ENCODE data around the gene GPATCH2.
A peak's percentile ranks its signal among the peaks of the same experiment; 100 is the strongest.

The GPATCH2 gene

GRCh38 chr1:217457016-217457415 lies 173.9 kb downstream of the GPATCH2 start:
- Histone ChIP-seq H3K27ac (no peak overlapping the region), H3K4me3 (ENCODE audit: low read depth, low read length) (no peak overlapping the region), H3K27me3 (replicated peaks) (no peaks in the 10 kb centered on the region), H3K36me3 (replicated peaks) (no peaks in the 10 kb centered on the region)
- in situ Hi-C loops (cut with HindIII; ENCODE audit: low pct_ligation_motif_present, low sequenced_read_pairs) = no loop called here
- DNase-seq = no peak
- TF ChIP-seq CTCF (IDR thresholded peaks at IDR 0.05; ENCODE audit: low read depth, low read length, missing control alignments) = no peak

- H3K27me3 ChIP-seq (replicated peaks) = no peaks in the 10 kb centered on the region
- DNase-seq = no peak
- H3K36me3 ChIP-seq (replicated peaks) = no peaks in the 10 kb centered on the region
- in situ Hi-C loops (cut with HindIII; ENCODE audit: low pct_ligation_motif_present, low sequenced_read_pairs) = no loop called here
- TF ChIP-seq CTCF (IDR thresholded peaks at IDR 0.05; ENCODE audit: low read depth, low read length, missing control alignments) = no peak
- no peak overlapping the region for H3K4me3 ChIP-seq (ENCODE audit: low read depth, low read length)
- H3K27ac ChIP-seq = no peak overlapping the region
These were observed 174.6 kb downstream of the GPATCH2 start for GRCh38 chr1:217456261-217456660.

- in situ Hi-C loops (cut with HindIII; ENCODE audit: low pct_ligation_motif_present, low sequenced_read_pairs) = no loop called here
- peak; percentile 32 for DNase-seq
- no peak overlapping the region for H3K4me3 ChIP-seq (ENCODE audit: low read depth, low read length)
- TF ChIP-seq CTCF (IDR thresholded peaks at IDR 0.05; ENCODE audit: low read depth, low read length, missing control alignments) = no peak
- no peaks in the 10 kb centered on the region for H3K36me3 ChIP-seq (replicated peaks)
- no peaks in the 10 kb centered on the region for H3K27me3 ChIP-seq (replicated peaks)
- H3K27ac ChIP-seq = no peak overlapping the region
These were observed 177.1 kb downstream of the GPATCH2 start for GRCh38 chr1:217453816-217454215.

- no peak for DNase-seq
- no peak for TF ChIP-seq CTCF (IDR thresholded peaks at IDR 0.05; ENCODE audit: low read depth, low read length, missing control alignments)
- Histone ChIP-seq H3K4me3 (ENCODE audit: low read depth, low read length) (no peak overlapping the region), H3K36me3 (replicated peaks) (no peaks in the 10 kb centered on the region), H3K27ac (no peak overlapping the region), H3K27me3 (replicated peaks) (no peaks in the 10 kb centered on the region)
- in situ Hi-C loops (cut with HindIII; ENCODE audit: low pct_ligation_motif_present, low sequenced_read_pairs) = no loop called here
These were observed 181.5 kb downstream of the GPATCH2 start for GRCh38 chr1:217449370-217449769.

GRCh38 chr1:217443845-217444244 lies 187.0 kb downstream of the GPATCH2 start:
- in situ Hi-C loops (cut with HindIII; ENCODE audit: low pct_ligation_motif_present, low sequenced_read_pairs) = no loop called here
- Histone ChIP-seq H3K27ac (no peak overlapping the region), H3K4me3 (ENCODE audit: low read depth, low read length) (no peak overlapping the region), H3K36me3 (replicated peaks) (no peaks in the 10 kb centered on the region), H3K27me3 (replicated peaks) (no peaks in the 10 kb centered on the region)
- DNase-seq = no peak
- no peak for TF ChIP-seq CTCF (IDR thresholded peaks at IDR 0.05; ENCODE audit: low read depth, low read length, missing control alignments)

- no peak for TF ChIP-seq CTCF (IDR thresholded peaks at IDR 0.05; ENCODE audit: low read depth, low read length, missing control alignments)
- no peak overlapping the region for H3K4me3 ChIP-seq (ENCODE audit: low read depth, low read length)
- H3K36me3 ChIP-seq (replicated peaks) = no peaks in the 10 kb centered on the region
- in situ Hi-C loops (cut with HindIII; ENCODE audit: low pct_ligation_motif_present, low sequenced_read_pairs) = no loop called here
- DNase-seq = no peak
- no peak overlapping the region for H3K27ac ChIP-seq
- no peaks in the 10 kb centered on the region for H3K27me3 ChIP-seq (replicated peaks)
These were observed 193.5 kb downstream of the GPATCH2 start for GRCh38 chr1:217437376-217437775.

Measured in brain microvascular endothelial cell (primary cell).